Ishikawa (cell line): Measurements from ENCODE around the gene GBA3.

Experiments
- CEBPB ChIP-seq: IDR thresholded peaks from 2 replicates; pipeline ENCODE4 v1.6.1; 2012
- CREB1 ChIP-seq: IDR thresholded peaks from 2 replicates; pipeline ENCODE4 v1.6.1; 2012; ENCODE audit warnings: low read depth
- EGR1 ChIP-seq: IDR thresholded peaks from 2 replicates; pipeline ENCODE4 v1.6.1; 2012
- EP300 ChIP-seq: IDR thresholded peaks from 2 replicates; pipeline ENCODE4 v1.6.1; 2012; ENCODE audit warnings: borderline replicate concordance
- FOXM1 ChIP-seq: IDR thresholded peaks from 2 replicates; pipeline ENCODE4 v1.6.1; 2012; ENCODE audit warnings: low read depth, borderline replicate concordance
- NFIC ChIP-seq: IDR thresholded peaks from 2 replicates; pipeline ENCODE4 v1.6.1; 2012
- RAD21 ChIP-seq: IDR thresholded peaks from 2 replicates; pipeline ENCODE4 v1.6.1; 2012; ENCODE audit warnings: low read depth
- TAF1 ChIP-seq: IDR thresholded peaks from 2 replicates; pipeline ENCODE4 v1.6.1; 2012; ENCODE audit warnings: low read depth, mild to moderate bottlenecking
- TCF12 ChIP-seq: IDR thresholded peaks from 2 replicates; pipeline ENCODE4 v1.6.1; 2012; ENCODE audit warnings: low read depth
- TEAD4 ChIP-seq: IDR thresholded peaks from 2 replicates; pipeline ENCODE4 v1.6.1; 2012
- YY1 ChIP-seq: IDR thresholded peaks from 2 replicates; pipeline ENCODE4 v1.6.1; 2012; ENCODE audit warnings: low read depth
- ZBTB7A ChIP-seq: IDR thresholded peaks from 2 replicates; pipeline ENCODE4 v1.6.1; 2012; ENCODE audit warnings: low read depth
- TF ChIP-seq, protein P1 (sequence below): IDR thresholded peaks from 2 replicates; pipeline ENCODE4 v1.6.1; 2012; ENCODE audit warnings: low read depth, mild to moderate bottlenecking
- TF ChIP-seq, protein P2 (sequence below): IDR thresholded peaks from 2 replicates; pipeline ENCODE4 v1.6.1; 2012
- TF ChIP-seq, protein P3 (sequence below): IDR thresholded peaks from 2 replicates; pipeline ENCODE4 v1.6.1; 2012

GBA3 gene

DNA sequence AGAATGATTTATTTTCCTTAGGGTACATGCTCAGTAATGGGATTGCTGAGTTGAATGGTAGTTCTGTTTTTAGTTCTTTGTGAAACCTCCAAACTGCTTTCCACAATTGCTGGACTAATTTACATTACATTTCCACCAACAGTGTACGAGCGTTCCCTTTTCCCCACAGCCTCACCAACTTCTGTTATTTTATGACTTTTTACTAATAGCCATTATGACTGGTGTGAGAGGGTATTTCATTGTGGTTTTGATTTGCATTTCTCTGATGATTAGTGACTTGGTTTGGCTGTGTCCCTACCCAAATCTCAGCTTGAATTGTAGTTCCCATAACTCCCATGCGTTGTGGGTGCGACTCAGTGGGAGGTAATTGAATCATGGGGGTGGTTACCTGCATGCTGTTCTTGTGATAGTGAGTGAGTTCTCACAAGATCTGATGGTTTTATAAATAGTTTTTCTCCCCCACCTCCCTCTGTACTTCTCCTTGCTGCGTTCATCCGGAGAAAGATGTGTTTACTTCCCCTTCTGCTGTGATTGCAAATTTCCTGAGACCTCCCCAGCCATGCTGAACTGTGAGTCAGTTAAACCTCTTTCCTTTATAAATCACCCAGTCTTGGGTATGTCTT, 95.1 kb downstream of the GBA3 start:
- TF ChIP-seq, protein P1, sequence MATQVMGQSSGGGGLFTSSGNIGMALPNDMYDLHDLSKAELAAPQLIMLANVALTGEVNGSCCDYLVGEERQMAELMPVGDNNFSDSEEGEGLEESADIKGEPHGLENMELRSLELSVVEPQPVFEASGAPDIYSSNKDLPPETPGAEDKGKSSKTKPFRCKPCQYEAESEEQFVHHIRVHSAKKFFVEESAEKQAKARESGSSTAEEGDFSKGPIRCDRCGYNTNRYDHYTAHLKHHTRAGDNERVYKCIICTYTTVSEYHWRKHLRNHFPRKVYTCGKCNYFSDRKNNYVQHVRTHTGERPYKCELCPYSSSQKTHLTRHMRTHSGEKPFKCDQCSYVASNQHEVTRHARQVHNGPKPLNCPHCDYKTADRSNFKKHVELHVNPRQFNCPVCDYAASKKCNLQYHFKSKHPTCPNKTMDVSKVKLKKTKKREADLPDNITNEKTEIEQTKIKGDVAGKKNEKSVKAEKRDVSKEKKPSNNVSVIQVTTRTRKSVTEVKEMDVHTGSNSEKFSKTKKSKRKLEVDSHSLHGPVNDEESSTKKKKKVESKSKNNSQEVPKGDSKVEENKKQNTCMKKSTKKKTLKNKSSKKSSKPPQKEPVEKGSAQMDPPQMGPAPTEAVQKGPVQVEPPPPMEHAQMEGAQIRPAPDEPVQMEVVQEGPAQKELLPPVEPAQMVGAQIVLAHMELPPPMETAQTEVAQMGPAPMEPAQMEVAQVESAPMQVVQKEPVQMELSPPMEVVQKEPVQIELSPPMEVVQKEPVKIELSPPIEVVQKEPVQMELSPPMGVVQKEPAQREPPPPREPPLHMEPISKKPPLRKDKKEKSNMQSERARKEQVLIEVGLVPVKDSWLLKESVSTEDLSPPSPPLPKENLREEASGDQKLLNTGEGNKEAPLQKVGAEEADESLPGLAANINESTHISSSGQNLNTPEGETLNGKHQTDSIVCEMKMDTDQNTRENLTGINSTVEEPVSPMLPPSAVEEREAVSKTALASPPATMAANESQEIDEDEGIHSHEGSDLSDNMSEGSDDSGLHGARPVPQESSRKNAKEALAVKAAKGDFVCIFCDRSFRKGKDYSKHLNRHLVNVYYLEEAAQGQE, result no peak
- TF ChIP-seq, protein P2, sequence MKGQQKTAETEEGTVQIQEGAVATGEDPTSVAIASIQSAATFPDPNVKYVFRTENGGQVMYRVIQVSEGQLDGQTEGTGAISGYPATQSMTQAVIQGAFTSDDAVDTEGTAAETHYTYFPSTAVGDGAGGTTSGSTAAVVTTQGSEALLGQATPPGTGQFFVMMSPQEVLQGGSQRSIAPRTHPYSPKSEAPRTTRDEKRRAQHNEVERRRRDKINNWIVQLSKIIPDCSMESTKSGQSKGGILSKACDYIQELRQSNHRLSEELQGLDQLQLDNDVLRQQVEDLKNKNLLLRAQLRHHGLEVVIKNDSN, result no peak
- TF ChIP-seq RAD21 (no peak), CEBPB (no peak), FOXM1 (no peak), CREB1 (no peak), ZBTB7A (no peak), TAF1 (no peak), YY1 (no peak), EP300 (no peak), TCF12 (no peak), EGR1 (no peak), NFIC (no peak), TEAD4 (no peak)
- TF ChIP-seq, protein P3, sequence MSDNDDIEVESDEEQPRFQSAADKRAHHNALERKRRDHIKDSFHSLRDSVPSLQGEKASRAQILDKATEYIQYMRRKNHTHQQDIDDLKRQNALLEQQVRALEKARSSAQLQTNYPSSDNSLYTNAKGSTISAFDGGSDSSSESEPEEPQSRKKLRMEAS, result no peak

DNA sequence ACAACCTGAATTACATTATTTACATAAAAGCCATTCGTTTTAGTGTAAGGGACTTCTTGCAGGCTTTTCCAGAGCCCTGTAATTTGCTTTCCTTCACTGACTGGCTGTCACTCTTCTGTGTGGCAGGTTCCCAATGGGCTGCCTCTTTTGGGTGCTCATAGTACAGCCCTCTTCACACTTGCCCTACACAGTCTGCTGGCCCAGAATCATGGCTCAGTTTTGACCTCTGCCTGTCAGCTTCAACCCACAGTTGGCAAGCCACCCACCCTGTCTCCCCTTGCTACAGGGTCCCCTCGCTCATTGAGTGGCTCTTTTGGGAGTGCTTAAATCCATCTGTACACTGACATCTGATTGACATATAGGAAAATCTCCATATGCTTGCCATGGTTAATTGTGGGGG, 97.9 kb downstream of the GBA3 start:
- no peak for TF ChIP-seq EGR1
- no peak for TF ChIP-seq CREB1
- TF ChIP-seq RAD21, result no peak
- no peak for TF ChIP-seq EP300

DNA sequence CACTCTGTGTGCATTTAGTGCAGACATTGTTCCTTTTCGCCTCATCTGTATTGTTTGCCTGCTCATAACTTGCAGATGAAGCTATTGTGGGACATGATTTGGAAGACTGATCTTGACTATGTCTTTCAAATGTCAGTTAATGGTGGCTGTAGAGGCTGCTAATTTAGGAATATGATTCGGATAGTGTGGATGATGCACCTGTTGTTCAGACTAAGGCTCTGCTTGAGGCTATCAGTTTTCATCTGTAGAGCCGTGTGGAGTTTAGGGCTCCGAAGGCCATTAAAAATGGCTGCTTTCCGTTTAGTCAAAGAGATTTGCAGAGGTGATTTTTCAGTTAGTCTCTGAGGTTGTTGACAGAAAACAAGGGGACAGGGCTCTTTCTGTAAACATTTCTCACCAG, 102.0 kb downstream of the GBA3 start:
- TF ChIP-seq, protein P3, result no peak
- no peak for TF ChIP-seq ZBTB7A
- no peak for TF ChIP-seq CREB1
- no peak for TF ChIP-seq RAD21
- TF ChIP-seq, protein P1, result no peak
- TF ChIP-seq FOXM1, result no peak
- TF ChIP-seq, protein P2, result no peak

DNA sequence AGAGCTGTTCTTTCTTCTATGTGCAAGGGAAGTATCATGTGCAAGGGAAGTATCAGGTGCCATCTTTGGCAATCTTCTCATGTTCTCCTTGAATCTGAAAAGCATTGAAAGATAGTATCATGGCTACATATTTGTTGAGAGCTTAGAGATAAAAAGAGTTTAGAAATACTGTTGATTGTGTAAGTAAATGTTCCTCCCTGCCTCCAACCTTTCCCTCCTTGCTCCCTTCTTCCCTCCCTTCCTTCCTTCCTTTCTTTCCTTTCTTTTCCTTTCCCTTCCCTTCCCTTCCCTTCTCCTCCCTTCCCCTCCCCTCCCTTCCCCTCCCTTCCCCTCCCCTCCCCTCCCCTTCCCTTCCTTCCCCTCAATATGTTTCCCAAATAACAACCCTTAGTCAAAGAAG, 108.7 kb downstream of the GBA3 start:
- TF ChIP-seq RAD21 (no peak), CEBPB (no peak), NFIC (no peak), FOXM1 (no peak), EGR1 (no peak), YY1 (no peak), ZBTB7A (no peak), TEAD4 (no peak), TCF12 (no peak), EP300 (no peak), TAF1 (no peak), CREB1 (no peak)
- TF ChIP-seq, protein P1, result no peak
- TF ChIP-seq, protein P3, result no peak
- TF ChIP-seq, protein P2, result no peak
